Measurements from ENCODE around the gene NXF1.
"Not testable (repeated sequence)": the region's sequence is repeated elsewhere in the genome, so short reads cannot be mapped to it uniquely, and the experiment has no call there.

NXF1 gene

DNA sequence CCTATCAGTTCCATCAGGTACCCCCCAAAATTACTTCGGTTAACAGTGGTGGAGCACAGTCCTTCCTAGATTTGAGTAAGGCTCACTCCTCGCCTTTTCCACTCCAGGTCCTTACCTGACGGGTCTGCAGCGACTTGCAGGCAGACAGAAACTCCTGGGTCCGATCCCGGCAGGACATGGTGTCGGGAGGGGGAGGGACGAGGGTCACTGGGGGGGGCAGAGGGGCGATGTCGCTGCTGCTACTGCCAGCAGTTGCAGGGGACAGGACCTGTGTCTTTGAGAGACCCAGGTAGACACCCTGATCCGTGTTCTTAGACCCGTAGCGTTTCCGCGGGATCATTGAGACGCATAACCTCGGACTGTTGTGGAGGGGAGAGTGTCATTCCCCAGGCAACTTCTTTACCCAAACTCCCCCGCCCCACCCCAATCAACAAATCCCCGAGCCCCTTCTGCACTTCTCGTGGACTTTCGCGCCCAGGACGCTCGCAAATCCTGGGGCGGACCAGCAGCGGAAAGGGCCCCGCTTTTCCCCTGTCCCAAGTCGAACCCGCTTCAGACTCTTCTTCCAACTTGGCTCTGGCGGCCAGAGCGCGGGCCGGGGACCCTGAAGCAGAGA is 25.8 kb upstream of the NXF1 start:
- Histone ChIP-seq H3K4me3 (ENCODE audit: low read depth, low read length) (peak overlapping the region; percentile 97), H3K27ac (ENCODE audit: low read depth, low read length) (peak overlapping the region; percentile 86), H3K79me2 (ENCODE audit: control insufficient read depth, insufficient read depth, low read length, unreplicated experiment) (peaks cover 46% of the 10 kb centered on the region), H3K4me1 (ENCODE audit: control insufficient read depth, insufficient read depth, low read length, unreplicated experiment) (peaks cover 13% of the 10 kb centered on the region), H3K27me3 (ENCODE audit: insufficient read depth, low read length) (no peaks in the 10 kb centered on the region), H2AFZ (ENCODE audit: low read length, unreplicated experiment) (peak overlapping the region; percentile 39), H3K36me3 (ENCODE audit: insufficient read depth, low read length) (0 out of 2 replicates have a peak, but pooled peaks cover 2% of the 10 kb centered on the region)

DNA sequence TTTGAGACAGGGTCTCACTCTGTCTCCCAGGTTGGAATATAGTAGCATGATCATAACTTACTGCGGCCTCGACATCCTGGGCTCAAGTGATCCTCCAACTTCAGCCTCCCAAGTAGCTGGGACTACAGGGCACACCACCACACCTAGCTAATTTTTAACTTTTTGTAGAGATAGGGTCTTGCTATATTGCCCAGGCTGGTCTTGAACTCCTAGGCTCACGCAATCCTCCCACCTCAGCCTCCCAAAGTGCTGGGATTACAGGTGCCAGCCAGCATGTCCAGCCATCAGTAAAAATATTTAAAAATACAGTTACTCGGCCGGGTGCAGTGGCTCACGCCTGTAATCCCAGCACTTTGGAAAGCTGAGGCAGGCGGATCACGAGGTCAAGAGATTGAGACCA is 22.9 kb upstream of the NXF1 start:
- not testable (repeated sequence) for H3K4me3 ChIP-seq (ENCODE audit: low read depth, low read length); H3K27me3 ChIP-seq (ENCODE audit: insufficient read depth, low read length); H3K27ac ChIP-seq (ENCODE audit: low read depth, low read length); H3K4me1 ChIP-seq (ENCODE audit: control insufficient read depth, insufficient read depth, low read length, unreplicated experiment); H2AFZ ChIP-seq (ENCODE audit: low read length, unreplicated experiment)
- peaks cover 20% of the 10 kb centered on the region for H3K36me3 ChIP-seq (ENCODE audit: insufficient read depth, low read length)
- H3K79me2 ChIP-seq (ENCODE audit: control insufficient read depth, insufficient read depth, low read length, unreplicated experiment) = peaks cover 42% of the 10 kb centered on the region

DNA sequence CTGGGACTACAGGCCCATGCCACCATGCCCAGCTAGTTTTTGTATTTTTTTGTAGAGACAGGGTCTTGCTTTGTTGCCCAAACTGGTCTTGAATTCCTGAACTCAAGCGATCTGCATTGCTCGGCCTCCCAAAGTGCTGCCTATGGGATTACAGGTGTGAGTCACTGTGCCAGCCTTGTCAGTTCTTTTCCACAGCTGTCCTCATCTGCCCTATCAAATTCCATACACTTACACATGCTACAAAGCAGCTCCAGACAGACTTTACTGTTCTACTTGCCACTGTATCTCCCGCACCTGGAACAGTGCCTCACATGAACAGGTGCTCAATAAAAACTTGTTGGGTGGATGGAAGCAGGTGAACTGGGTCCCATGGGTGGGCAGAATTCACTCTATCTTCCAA is 18.4 kb upstream of the NXF1 start:
- Histone ChIP-seq H3K79me2 (ENCODE audit: control insufficient read depth, insufficient read depth, low read length, unreplicated experiment) (peaks cover 15% of the 10 kb centered on the region), H3K36me3 (ENCODE audit: insufficient read depth, low read length) (peaks cover 20% of the 10 kb centered on the region), H3K4me1 (ENCODE audit: control insufficient read depth, insufficient read depth, low read length, unreplicated experiment) (no peaks in the 10 kb centered on the region), H3K27me3 (ENCODE audit: insufficient read depth, low read length) (no peaks in the 10 kb centered on the region), H3K4me3 (ENCODE audit: low read depth, low read length) (no peak overlapping the region), H2AFZ (ENCODE audit: low read length, unreplicated experiment) (no peak overlapping the region), H3K27ac (ENCODE audit: low read depth, low read length) (no peak overlapping the region)

- H3K36me3 ChIP-seq (ENCODE audit: insufficient read depth, low read length) = peaks cover 13% of the 10 kb centered on the region
- no peaks in the 10 kb centered on the region for H3K27me3 ChIP-seq (ENCODE audit: insufficient read depth, low read length)
- H3K4me1 ChIP-seq (ENCODE audit: control insufficient read depth, insufficient read depth, low read length, unreplicated experiment) = no peaks in the 10 kb centered on the region
- no peaks in the 10 kb centered on the region for H3K79me2 ChIP-seq (ENCODE audit: control insufficient read depth, insufficient read depth, low read length, unreplicated experiment)
- no peak overlapping the region for H2AFZ ChIP-seq (ENCODE audit: low read length, unreplicated experiment)
- H3K27ac ChIP-seq (ENCODE audit: low read depth, low read length) = no peak overlapping the region
- no peak overlapping the region for H3K4me3 ChIP-seq (ENCODE audit: low read depth, low read length)
These were observed 11.9 kb upstream of the NXF1 start for GRCh38 chr11:62817129-62817528.

DNA sequence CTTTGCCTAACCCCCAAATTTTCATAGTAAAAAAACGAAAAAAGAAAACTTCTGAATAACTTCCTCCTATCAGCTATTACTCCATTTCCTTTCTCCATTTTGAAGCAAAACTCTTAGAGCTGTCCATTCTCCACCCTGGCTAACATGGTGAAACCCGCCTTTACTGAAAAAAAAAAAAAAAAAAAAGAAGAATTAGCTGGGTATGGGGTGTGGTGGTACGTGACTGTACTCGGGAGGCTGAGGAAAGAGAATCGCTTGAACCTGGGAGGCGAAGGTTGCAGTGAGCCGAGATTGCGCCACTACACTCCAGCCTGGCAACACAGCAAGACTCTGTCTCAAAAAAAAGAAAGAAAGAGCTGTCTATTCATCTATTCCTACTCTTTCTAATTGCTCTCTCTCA is 11.3 kb upstream of the NXF1 start:
- no peak overlapping the region for H3K4me3 ChIP-seq (ENCODE audit: low read depth, low read length)
- H3K36me3 ChIP-seq (ENCODE audit: insufficient read depth, low read length) = peaks cover 13% of the 10 kb centered on the region
- H3K4me1 ChIP-seq (ENCODE audit: control insufficient read depth, insufficient read depth, low read length, unreplicated experiment) = no peaks in the 10 kb centered on the region
- H3K79me2 ChIP-seq (ENCODE audit: control insufficient read depth, insufficient read depth, low read length, unreplicated experiment) = no peaks in the 10 kb centered on the region
- no peaks in the 10 kb centered on the region for H3K27me3 ChIP-seq (ENCODE audit: insufficient read depth, low read length)
- no peak overlapping the region for H2AFZ ChIP-seq (ENCODE audit: low read length, unreplicated experiment)
- no peak overlapping the region for H3K27ac ChIP-seq (ENCODE audit: low read depth, low read length)

- Histone ChIP-seq H3K27ac (ENCODE audit: low read depth, low read length) (no peak overlapping the region), H3K36me3 (ENCODE audit: insufficient read depth, low read length) (peaks cover 7% of the 10 kb centered on the region), H2AFZ (ENCODE audit: low read length, unreplicated experiment) (no peak overlapping the region), H3K4me3 (ENCODE audit: low read depth, low read length) (no peak overlapping the region), H3K27me3 (ENCODE audit: insufficient read depth, low read length) (no peaks in the 10 kb centered on the region), H3K79me2 (ENCODE audit: control insufficient read depth, insufficient read depth, low read length, unreplicated experiment) (no peaks in the 10 kb centered on the region), H3K4me1 (ENCODE audit: control insufficient read depth, insufficient read depth, low read length, unreplicated experiment) (peaks cover 5% of the 10 kb centered on the region)
These were observed 6.4 kb upstream of the NXF1 start for GRCh38 chr11:62811659-62812058.

GRCh38 chr11:62810748-62811147 is 5.5 kb upstream of the NXF1 start:
- Histone ChIP-seq H3K27ac (ENCODE audit: low read depth, low read length) (no peak overlapping the region), H3K79me2 (ENCODE audit: control insufficient read depth, insufficient read depth, low read length, unreplicated experiment) (no peaks in the 10 kb centered on the region), H3K4me1 (ENCODE audit: control insufficient read depth, insufficient read depth, low read length, unreplicated experiment) (peaks cover 13% of the 10 kb centered on the region), H3K36me3 (ENCODE audit: insufficient read depth, low read length) (peaks cover under 1% of the 10 kb centered on the region), H2AFZ (ENCODE audit: low read length, unreplicated experiment) (no peak overlapping the region), H3K27me3 (ENCODE audit: insufficient read depth, low read length) (no peaks in the 10 kb centered on the region), H3K4me3 (ENCODE audit: low read depth, low read length) (no peak overlapping the region)

GRCh38 chr11:62806611-62807121 is 1.4 kb upstream of the NXF1 start:
- Histone ChIP-seq H3K36me3 (ENCODE audit: insufficient read depth, low read length) (peaks cover 15% of the 10 kb centered on the region), H3K27ac (ENCODE audit: low read depth, low read length) (peak overlapping the region; percentile 16), H2AFZ (ENCODE audit: low read length, unreplicated experiment) (no peak overlapping the region), H3K79me2 (ENCODE audit: control insufficient read depth, insufficient read depth, low read length, unreplicated experiment) (peaks cover 32% of the 10 kb centered on the region), H3K4me3 (ENCODE audit: low read depth, low read length) (no peak overlapping the region), H3K27me3 (ENCODE audit: insufficient read depth, low read length) (no peaks in the 10 kb centered on the region), H3K4me1 (ENCODE audit: control insufficient read depth, insufficient read depth, low read length, unreplicated experiment) (peaks cover 22% of the 10 kb centered on the region)

GRCh38 chr11:62805961-62806441 is 761 bp upstream of the NXF1 start:
- Histone ChIP-seq H3K27me3 (ENCODE audit: insufficient read depth, low read length) (no peaks in the 10 kb centered on the region), H3K27ac (ENCODE audit: low read depth, low read length) (peak overlapping the region; percentile 16; the same call in 1 of the 2 replicates), H3K36me3 (ENCODE audit: insufficient read depth, low read length) (peaks cover 21% of the 10 kb centered on the region), H3K79me2 (ENCODE audit: control insufficient read depth, insufficient read depth, low read length, unreplicated experiment) (peaks cover 32% of the 10 kb centered on the region), H2AFZ (ENCODE audit: low read length, unreplicated experiment) (peak overlapping the region; percentile 78), H3K4me3 (ENCODE audit: low read depth, low read length) (peak overlapping the region; percentile 99), H3K4me1 (ENCODE audit: control insufficient read depth, insufficient read depth, low read length, unreplicated experiment) (peaks cover 22% of the 10 kb centered on the region)

GRCh38 chr11:62804310-62805075 is 747 bp downstream of the NXF1 start:
- Histone ChIP-seq H2AFZ (ENCODE audit: low read length, unreplicated experiment) (no peak overlapping the region), H3K4me1 (ENCODE audit: control insufficient read depth, insufficient read depth, low read length, unreplicated experiment) (peaks cover 22% of the 10 kb centered on the region), H3K27ac (ENCODE audit: low read depth, low read length) (peak overlapping the region; percentile 66), H3K27me3 (ENCODE audit: insufficient read depth, low read length) (no peaks in the 10 kb centered on the region), H3K36me3 (ENCODE audit: insufficient read depth, low read length) (peaks cover 25% of the 10 kb centered on the region), H3K79me2 (ENCODE audit: control insufficient read depth, insufficient read depth, low read length, unreplicated experiment) (peaks cover 32% of the 10 kb centered on the region), H3K4me3 (ENCODE audit: low read depth, low read length) (peak overlapping the region; percentile 99)

DNA sequence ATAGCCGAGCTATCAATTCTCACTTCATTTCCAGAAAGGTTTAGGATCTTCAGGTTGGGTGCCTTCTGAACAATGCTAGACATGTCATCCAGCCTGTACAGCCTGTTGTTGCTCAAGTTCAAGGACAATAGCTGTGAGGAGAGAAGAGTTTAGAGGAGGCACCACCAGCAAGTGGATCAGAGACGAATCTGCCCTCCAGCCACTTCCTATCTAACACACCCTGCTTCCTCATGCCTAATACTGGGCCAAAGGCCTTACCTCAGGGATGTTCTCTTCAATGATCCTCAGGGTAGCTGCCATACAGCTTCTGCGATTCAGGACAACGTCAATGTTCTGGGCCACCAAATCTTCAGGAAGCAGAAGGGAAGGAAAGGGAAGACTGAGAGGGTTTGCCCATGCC is 4.2 kb downstream of the NXF1 start:
- Histone ChIP-seq H3K27me3 (ENCODE audit: insufficient read depth, low read length) (no peaks in the 10 kb centered on the region), H3K4me3 (ENCODE audit: low read depth, low read length) (no peak overlapping the region), H2AFZ (ENCODE audit: low read length, unreplicated experiment) (no peak overlapping the region), H3K36me3 (ENCODE audit: insufficient read depth, low read length) (peaks cover 25% of the 10 kb centered on the region), H3K4me1 (ENCODE audit: control insufficient read depth, insufficient read depth, low read length, unreplicated experiment) (peaks cover 11% of the 10 kb centered on the region), H3K79me2 (ENCODE audit: control insufficient read depth, insufficient read depth, low read length, unreplicated experiment) (peaks cover 32% of the 10 kb centered on the region), H3K27ac (ENCODE audit: low read depth, low read length) (no peak overlapping the region)
